Activated T-cell treated with anti-CD3 and anti-CD28 coated beads for 1 hour (primary cell): ENCODE measurements around the gene ZNFX1.
A peak's percentile ranks its signal among the peaks of the same experiment; 100 is the strongest.
"Not testable (repeated sequence)": the region's sequence is repeated elsewhere in the genome, so short reads cannot be mapped to it uniquely, and the experiment has no call there.

Source experiments
- DNase-seq: peaks from one replicate; pipeline ENCODE4 v3.0.0-alpha.2; 2020; ENCODE audit warnings: low read depth

The ZNFX1 gene

GRCh38 chr20:49278036-49278817 is at the start of gene ZNFX1:
Gene ZNFX1, minus strand, starts transcription at chr20:49278057. Its CDS starts 2,218 bp downstream, at chr20:49275839.
- peak; percentile 98 for DNase-seq

GRCh38 chr20:49326026-49326425 is 48.2 kb upstream of the ZNFX1 start:
- DNase-seq, result no peak

- no peak for DNase-seq
Measured at GRCh38 chr20:49324306-49324705, 46.4 kb upstream of the ZNFX1 start.

GRCh38 chr20:49323622-49324238 is 45.9 kb upstream of the ZNFX1 start:
- DNase-seq, result no peak

- DNase-seq, result no peak
Measured at GRCh38 chr20:49320460-49320859, 42.6 kb upstream of the ZNFX1 start.

GRCh38 chr20:49319208-49319809 is 41.5 kb upstream of the ZNFX1 start:
- DNase-seq, result no peak

GRCh38 chr20:49318430-49319207 is 40.8 kb upstream of the ZNFX1 start:
- DNase-seq, result no peak

- no peak for DNase-seq
Measured at GRCh38 chr20:49318091-49318429, 40.2 kb upstream of the ZNFX1 start.

GRCh38 chr20:49316704-49317103 is 38.8 kb upstream of the ZNFX1 start:
- no peak for DNase-seq

GRCh38 chr20:49315580-49315979 is 37.7 kb upstream of the ZNFX1 start:
- no peak for DNase-seq

GRCh38 chr20:49314052-49314451 is 36.2 kb upstream of the ZNFX1 start:
- not testable (repeated sequence) for DNase-seq

- DNase-seq, result no peak
Measured at GRCh38 chr20:49313283-49313682, 35.4 kb upstream of the ZNFX1 start.

GRCh38 chr20:49312661-49313060 is 34.8 kb upstream of the ZNFX1 start:
- DNase-seq, result no peak

- DNase-seq, result no peak
Measured at GRCh38 chr20:49310705-49311104, 32.8 kb upstream of the ZNFX1 start.

- no peak for DNase-seq
Measured at GRCh38 chr20:49308875-49309274, 31.0 kb upstream of the ZNFX1 start.

GRCh38 chr20:49306903-49307620 is 29.2 kb upstream of the ZNFX1 start:
- DNase-seq, result no peak

- no peak for DNase-seq
Measured at GRCh38 chr20:49303065-49303552, 25.3 kb upstream of the ZNFX1 start.

GRCh38 chr20:49297605-49298530 is 20.0 kb upstream of the ZNFX1 start:
- no peak for DNase-seq

- not testable (repeated sequence) for DNase-seq
Measured at GRCh38 chr20:49294002-49294654, 16.3 kb upstream of the ZNFX1 start.

GRCh38 chr20:49293122-49293521 is 15.3 kb upstream of the ZNFX1 start:
- no peak for DNase-seq
